CD14-positive monocyte (primary cell): ENCODE data around the gene SEMA3G. TPM values are rescaled to one million over a fixed set of nuclear protein-coding genes. Genes with fewer than 3 reads are reported as not detected.

ENCODE experiments used
- DNase-seq, 3 donors: peaks; one replicate each; pipeline ENCODE4 v3.0.0-alpha.2; 2011 to 2022
- H2AFZ ChIP-seq: 2 replicates; pipeline ENCODE4 v1.6.0; 2012; ENCODE audit warnings: mild to moderate bottlenecking, low read depth, low read length, inconsistent platforms; ENCODE audit not compliant: insufficient read depth, poor library complexity, severe bottlenecking
- H3K27ac ChIP-seq, 2 donors: 1 replicate in 1 of 2; 2 replicates in 1 of 2; pipeline ENCODE4 v1.5.1; 2012 to 2013; ENCODE audit warnings: low read length in 2 of 2, control low read depth in 1 of 2, inconsistent platforms in 1 of 2, low read depth in 1 of 2, mild to moderate bottlenecking in 1 of 2
- H3K27me3 ChIP-seq, 2 donors: one replicate each; pipeline versions ENCODE4 v1.6.0 to v1.6.1; 2011 to 2013; ENCODE audit warnings: low read length in 2 of 2; ENCODE audit not compliant: control insufficient read depth in 2 of 2, insufficient read depth in 2 of 2
- H3K36me3 ChIP-seq, 2 donors: replicated peaks in 1 of 2; 1 replicate in 1 of 2; 2 replicates in 1 of 2; pipeline versions ENCODE4 v1.5.1 to v1.6.1; 2012 to 2013; ENCODE audit warnings: low read length in 2 of 2, control low read depth in 1 of 2, inconsistent platforms in 1 of 2, mild to moderate bottlenecking in 1 of 2; ENCODE audit not compliant: insufficient read depth in 2 of 2, control insufficient read depth in 1 of 2
- H3K4me1 ChIP-seq, 2 donors: 1 replicate in 1 of 2; 2 replicates in 1 of 2; pipeline versions ENCODE4 v1.5.1 to v1.6.1; 2012 to 2013; ENCODE audit warnings: low read length in 2 of 2, control low read depth in 1 of 2, inconsistent platforms in 1 of 2, mild to moderate bottlenecking in 1 of 2, moderate library complexity in 1 of 2; ENCODE audit not compliant: insufficient read depth in 2 of 2, control insufficient read depth in 1 of 2
- H3K4me2 ChIP-seq: replicated peaks from 2 replicates; pipeline ENCODE3; 2012; ENCODE audit warnings: low read length, moderate library complexity, mild to moderate bottlenecking; ENCODE audit not compliant: poor library complexity, severe bottlenecking; ENCODE audit errors: extremely low read depth
- H3K4me3 ChIP-seq, 3 experiments: fragments of 200-600 bp in 1 of 3; sonication (generic) in 1 of 3; replicated peaks in 1 of 3; 1 replicate in 2 of 3; 2 replicates in 1 of 3; pipeline ENCODE4 v1.5.1; 2011 to 2013; ENCODE audit warnings: low read length in 3 of 3, mild to moderate bottlenecking in 3 of 3, control low read depth in 2 of 3, low read depth in 2 of 3, inconsistent platforms in 1 of 3, moderate library complexity in 1 of 3
- H3K79me2 ChIP-seq: 2 replicates; pipeline ENCODE4 v1.6.0; 2012; ENCODE audit warnings: mild to moderate bottlenecking, control low read depth, inconsistent platforms, low read length, moderate library complexity; ENCODE audit not compliant: insufficient read depth
- H3K9ac ChIP-seq: 2 replicates; pipeline ENCODE4 v1.6.0; 2017; ENCODE audit warnings: low read length, mild to moderate bottlenecking; ENCODE audit not compliant: insufficient read depth, poor library complexity, severe bottlenecking
- H3K9me3 ChIP-seq, 2 donors: replicated peaks in 1 of 2; 1 replicate in 1 of 2; 2 replicates in 1 of 2; pipeline versions ENCODE4 v1.5.1 to v1.6.1; 2012 to 2013; ENCODE audit warnings: low read length in 2 of 2, control low read depth in 1 of 2; ENCODE audit not compliant: control insufficient read depth in 1 of 2, insufficient read depth in 1 of 2
- H4K20me1 ChIP-seq: 2 replicates; pipeline ENCODE4 v1.6.0; 2012; ENCODE audit warnings: mild to moderate bottlenecking, low read length, control low read depth, moderate library complexity; ENCODE audit not compliant: insufficient read depth
- H3K27ac Mint-ChIP-seq, 7 donors: one replicate each; pipeline ENCODE4 v1.8.0; 2020; ENCODE audit warnings: mild to moderate bottlenecking in 7 of 7, mixed read lengths in 7 of 7, moderate library complexity in 6 of 7, inconsistent platforms in 2 of 7
- H3K27me3 Mint-ChIP-seq, 3 donors: one replicate each; pipeline ENCODE4 v1.8.0; 2021 to 2022; ENCODE audit warnings: low read depth in 3 of 3, mild to moderate bottlenecking in 3 of 3, mixed read lengths in 3 of 3, moderate library complexity in 3 of 3, inconsistent platforms in 1 of 3
- H3K36me3 Mint-ChIP-seq, 2 donors: one replicate each; pipeline ENCODE4 v1.8.0; 2020; ENCODE audit warnings: mixed read lengths in 2 of 2, inconsistent platforms in 1 of 2, mild to moderate bottlenecking in 1 of 2
- H3K4me1 Mint-ChIP-seq: one replicate; pipeline ENCODE4 v1.8.0; 2020; ENCODE audit warnings: mild to moderate bottlenecking, mixed read lengths
- H3K4me3 Mint-ChIP-seq, 2 donors: one replicate each; pipeline ENCODE4 v1.8.0; 2020; ENCODE audit warnings: mild to moderate bottlenecking in 2 of 2, mixed read lengths in 2 of 2, moderate library complexity in 1 of 2
- H3K9me3 Mint-ChIP-seq, 7 donors: one replicate each; pipeline ENCODE4 v1.8.0; 2020 to 2022; ENCODE audit warnings: mixed read lengths in 7 of 7, mild to moderate bottlenecking in 6 of 7, moderate library complexity in 6 of 7, inconsistent platforms in 2 of 7
- WGBS: methylation state at CpG from one replicate; pipeline ENCODE4 v1.1.5; 2013; ENCODE audit warnings: missing lambda C conversion rate; ENCODE audit not compliant: insufficient coverage; 5-methylcytosine and 5-hydroxymethylcytosine counted together
- intact Hi-C, 2 donors: fragments of 100-400 bp; cut with micrococcal nuclease; formaldehyde crosslinking; loops; one replicate each; pipeline versions ENCODE4 v1.15.0 to v1.15.1; 2023
- polyA plus RNA-seq, 3 donors: library from polyadenylated mRNA; depleted of rRNA in 1 of 3; unstranded in 2 of 3; stranded (reverse) in 1 of 3; fragments of 300-500 nt in 2 of 3; fragments of >200 nt in 1 of 3; fragmentation: Illumina TruSeq in 2 of 3; gene quantifications; 1 replicate in 2 of 3; 2 replicates in 1 of 3; pipeline ENCODE4 v1.2.3, GENCODE V29; 2012 to 2021
- TF ChIP-seq, protein P1 (sequence below): fragments of 200-600 bp; IDR thresholded peaks from one replicate; pipeline ENCODE4 v1.8.0; 2022; ENCODE audit warnings: antibody characterized with exemption, mild to moderate bottlenecking

The SEMA3G gene
- polyA plus RNA-seq, 3 donors = 0.03 TPM; not detected in 2

DNA sequence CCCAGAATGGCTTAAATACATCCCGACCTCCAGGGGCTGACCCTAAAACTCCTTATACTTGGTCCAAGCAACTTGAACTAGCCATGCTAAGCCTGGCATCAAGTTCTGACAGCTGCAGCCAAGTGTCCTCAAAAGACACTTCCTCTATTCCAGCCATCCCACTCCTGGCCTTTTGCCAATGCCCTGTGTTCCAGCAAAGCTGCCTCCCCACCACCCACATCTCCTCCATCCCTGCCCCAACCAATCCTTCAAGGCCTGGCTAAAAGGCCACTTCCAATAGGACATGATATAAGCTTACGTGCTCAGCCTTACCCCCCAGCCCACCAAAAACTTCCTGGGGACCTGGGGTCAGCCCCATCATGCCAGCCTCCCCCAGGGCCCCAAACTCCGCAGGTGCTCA lies 40.9 kb downstream of the SEMA3G start:
- Histone ChIP-seq H3K4me1 (peaks cover 5 to 9% of the 10 kb centered on the region in 2 donors), H2AFZ (no peak overlapping the region), H3K4me3 (no peak overlapping the region), H3K36me3 (peaks cover 86 to 93% of the 10 kb centered on the region in 2 donors), H3K9me3 (no peaks in the 10 kb centered on the region), H3K79me2 (peaks cover 19% of the 10 kb centered on the region), H3K27me3 (no peaks in the 10 kb centered on the region), H3K27ac (no peak overlapping the region), H3K9ac (no peak overlapping the region), H4K20me1 (peaks cover 9% of the 10 kb centered on the region), H3K4me2 (no peak overlapping the region)
- Mint-ChIP-seq H3K4me3 (no peak overlapping the region), H3K36me3 (peaks cover 82 to 91% of the 10 kb centered on the region in 2 donors), H3K9me3 (no peaks in the 10 kb centered on the region), H3K27me3 (no peaks in the 10 kb centered on the region), H3K4me1 (peaks cover 10% of the 10 kb centered on the region), H3K27ac (peak overlapping the region in 4 of 7 donors; percentile 6 to 78 (median 46))
- no peak for DNase-seq
- TF ChIP-seq, protein P1, sequence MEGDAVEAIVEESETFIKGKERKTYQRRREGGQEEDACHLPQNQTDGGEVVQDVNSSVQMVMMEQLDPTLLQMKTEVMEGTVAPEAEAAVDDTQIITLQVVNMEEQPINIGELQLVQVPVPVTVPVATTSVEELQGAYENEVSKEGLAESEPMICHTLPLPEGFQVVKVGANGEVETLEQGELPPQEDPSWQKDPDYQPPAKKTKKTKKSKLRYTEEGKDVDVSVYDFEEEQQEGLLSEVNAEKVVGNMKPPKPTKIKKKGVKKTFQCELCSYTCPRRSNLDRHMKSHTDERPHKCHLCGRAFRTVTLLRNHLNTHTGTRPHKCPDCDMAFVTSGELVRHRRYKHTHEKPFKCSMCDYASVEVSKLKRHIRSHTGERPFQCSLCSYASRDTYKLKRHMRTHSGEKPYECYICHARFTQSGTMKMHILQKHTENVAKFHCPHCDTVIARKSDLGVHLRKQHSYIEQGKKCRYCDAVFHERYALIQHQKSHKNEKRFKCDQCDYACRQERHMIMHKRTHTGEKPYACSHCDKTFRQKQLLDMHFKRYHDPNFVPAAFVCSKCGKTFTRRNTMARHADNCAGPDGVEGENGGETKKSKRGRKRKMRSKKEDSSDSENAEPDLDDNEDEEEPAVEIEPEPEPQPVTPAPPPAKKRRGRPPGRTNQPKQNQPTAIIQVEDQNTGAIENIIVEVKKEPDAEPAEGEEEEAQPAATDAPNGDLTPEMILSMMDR = no peak
- intact Hi-C loops = loop anchor here in 1 of 2 donors (10.0 kb wide), 1 partner anchor 119 kb away; the partner anchor contains the start of gene GLYCTK
- WGBS = 97% methylated on average over 3 of the region's 3 CpGs

DNA sequence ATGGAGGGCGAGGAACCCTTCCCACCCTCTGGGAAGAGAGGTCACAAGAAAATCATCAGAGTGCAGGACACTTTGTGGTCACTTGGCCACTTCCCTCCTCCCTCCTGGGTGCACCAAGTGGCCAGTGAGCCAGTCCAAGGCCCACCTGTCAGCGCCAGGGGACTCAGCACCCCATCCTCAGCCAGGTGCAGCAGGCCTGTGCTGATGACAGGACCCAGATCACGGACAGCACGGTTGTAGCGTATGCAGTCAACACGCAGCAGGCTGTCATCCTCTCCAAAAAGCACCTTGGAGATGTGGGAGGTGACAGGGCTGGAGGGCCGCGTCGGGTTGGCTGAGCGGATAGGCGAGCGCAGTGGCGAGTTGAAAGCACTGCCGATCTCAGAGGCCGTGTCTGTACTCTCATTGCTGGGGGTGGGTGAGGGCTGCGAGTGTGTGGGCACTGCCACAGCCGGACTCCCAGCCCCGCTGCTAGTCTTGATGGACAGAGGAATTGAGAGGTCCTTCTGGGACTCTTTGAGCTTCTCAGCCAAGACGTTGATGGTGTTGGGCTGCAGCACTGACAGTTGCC lies 41.5 kb downstream of the SEMA3G start:
- intact Hi-C loops = loop anchor here in 1 of 2 donors (10.0 kb wide), 1 partner anchor 119 kb away; the partner anchor contains the start of gene GLYCTK
- Histone ChIP-seq H3K9me3 (no peaks in the 10 kb centered on the region), H3K27ac (no peak overlapping the region), H3K4me1 (peaks cover 0 to 3% of the 10 kb centered on the region in 2 donors), H3K9ac (no peak overlapping the region), H3K36me3 (peaks cover 89 to 98% of the 10 kb centered on the region in 2 donors), H4K20me1 (peaks cover 9% of the 10 kb centered on the region), H3K4me2 (no peak overlapping the region), H3K27me3 (no peaks in the 10 kb centered on the region), H3K79me2 (peaks cover 13% of the 10 kb centered on the region), H3K4me3 (no peak overlapping the region), H2AFZ (no peak overlapping the region)
- peaks cover 79 to 97% of the 10 kb centered on the region in 2 donors for H3K36me3 Mint-ChIP-seq
- peaks cover 4% of the 10 kb centered on the region for H3K4me1 Mint-ChIP-seq
- 100% methylated on average over 16 of the region's 19 CpGs for WGBS
- no peak for DNase-seq
- H3K27me3 Mint-ChIP-seq = no peaks in the 10 kb centered on the region
- peak overlapping the region in 3 of 7 donors; percentile 58 to 76 (median 66) for H3K27ac Mint-ChIP-seq
- no peak overlapping the region for H3K4me3 Mint-ChIP-seq
- TF ChIP-seq, protein P1 = no peak
- H3K9me3 Mint-ChIP-seq = peaks cover 0 to 2% (median 0%) of the 10 kb centered on the region in 7 donors
